ENCODE results near the gene ZFYVE28.

ZFYVE28 gene

DNA sequence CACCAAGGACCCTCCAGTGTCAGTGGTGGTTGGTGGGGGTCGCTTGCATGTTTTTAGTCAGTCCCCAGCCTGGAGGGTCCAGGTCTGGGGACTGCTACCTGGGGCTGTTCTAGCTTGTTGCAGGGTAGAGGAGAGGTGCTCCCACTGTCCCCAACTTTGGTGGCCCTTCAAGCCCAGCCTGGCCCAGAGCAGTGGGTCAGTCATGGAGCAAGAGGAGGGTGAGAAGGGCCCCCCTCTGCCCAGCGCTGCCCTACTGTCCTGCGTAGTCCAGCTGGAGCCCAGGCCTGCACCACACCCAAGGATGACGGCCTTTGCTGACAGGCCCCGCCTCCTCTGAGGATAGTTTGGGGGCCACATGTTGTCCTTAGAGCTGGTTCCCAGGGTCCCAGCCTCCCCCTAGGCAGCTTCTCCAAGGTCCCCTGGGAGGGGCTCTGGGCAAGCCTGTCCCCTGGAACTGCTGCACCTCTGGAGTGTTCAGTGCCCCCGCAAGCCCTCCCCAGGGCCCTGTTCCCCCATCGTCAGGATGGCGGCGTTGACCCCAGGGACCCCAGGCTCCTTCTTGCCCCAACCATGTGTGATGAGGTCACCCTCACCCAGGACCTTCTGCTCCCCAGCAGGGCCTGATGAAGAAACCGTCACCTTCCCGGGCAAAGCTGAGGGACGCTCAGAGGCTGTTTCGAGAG is 7.1 kb upstream of the ZFYVE28 start:
- H3K36me3 ChIP-seq (ENCODE audit: control insufficient read depth, insufficient read depth, low read length): no peaks in the 10 kb centered on the region
- H3K27ac ChIP-seq (ENCODE audit: low read depth, low read length): no peak overlapping the region
- H3K9ac ChIP-seq (ENCODE audit: low read depth, low read length): no peak overlapping the region
- H3K4me3 ChIP-seq (ENCODE audit: low read depth, low read length): no peak overlapping the region
- peaks cover 5% of the 10 kb centered on the region; the same call in 1 of the 2 replicates for H3K4me1 ChIP-seq (ENCODE audit: control insufficient read depth, insufficient read depth, low read length)
- H3K27me3 ChIP-seq (ENCODE audit: control insufficient read depth, insufficient read depth, low read length): peaks cover 11% of the 10 kb centered on the region
- H3K9me3 ChIP-seq (ENCODE audit: control insufficient read depth, insufficient read depth, low read length): no peaks in the 10 kb centered on the region

DNA sequence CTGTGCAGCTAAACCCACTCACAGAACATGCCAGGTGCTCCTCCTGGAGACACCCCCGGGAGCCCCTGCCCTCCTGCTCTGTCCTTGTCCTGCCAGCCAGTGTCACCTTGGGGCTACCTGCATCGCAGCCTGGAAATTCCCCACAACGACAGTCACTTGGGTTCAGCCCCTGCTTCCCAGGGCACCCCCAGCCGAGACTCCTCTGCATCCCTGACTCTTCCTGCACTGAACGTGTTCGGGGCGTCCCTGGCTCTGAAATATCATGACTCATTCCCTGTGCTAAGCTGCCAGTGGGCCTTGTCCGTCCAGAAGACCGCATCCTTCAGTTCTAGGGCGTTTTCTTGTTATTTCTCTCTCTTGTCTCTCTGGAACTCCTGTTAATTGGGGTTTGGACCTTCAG is 6.1 kb upstream of the ZFYVE28 start:
- no peak overlapping the region for H3K4me3 ChIP-seq (ENCODE audit: low read depth, low read length)
- H3K27me3 ChIP-seq (ENCODE audit: control insufficient read depth, insufficient read depth, low read length): peaks cover 21% of the 10 kb centered on the region
- peaks cover 5% of the 10 kb centered on the region; the same call in 1 of the 2 replicates for H3K4me1 ChIP-seq (ENCODE audit: control insufficient read depth, insufficient read depth, low read length)
- no peaks in the 10 kb centered on the region for H3K9me3 ChIP-seq (ENCODE audit: control insufficient read depth, insufficient read depth, low read length)
- no peak overlapping the region for H3K9ac ChIP-seq (ENCODE audit: low read depth, low read length)
- H3K27ac ChIP-seq (ENCODE audit: low read depth, low read length): no peak overlapping the region
- no peaks in the 10 kb centered on the region for H3K36me3 ChIP-seq (ENCODE audit: control insufficient read depth, insufficient read depth, low read length)

DNA sequence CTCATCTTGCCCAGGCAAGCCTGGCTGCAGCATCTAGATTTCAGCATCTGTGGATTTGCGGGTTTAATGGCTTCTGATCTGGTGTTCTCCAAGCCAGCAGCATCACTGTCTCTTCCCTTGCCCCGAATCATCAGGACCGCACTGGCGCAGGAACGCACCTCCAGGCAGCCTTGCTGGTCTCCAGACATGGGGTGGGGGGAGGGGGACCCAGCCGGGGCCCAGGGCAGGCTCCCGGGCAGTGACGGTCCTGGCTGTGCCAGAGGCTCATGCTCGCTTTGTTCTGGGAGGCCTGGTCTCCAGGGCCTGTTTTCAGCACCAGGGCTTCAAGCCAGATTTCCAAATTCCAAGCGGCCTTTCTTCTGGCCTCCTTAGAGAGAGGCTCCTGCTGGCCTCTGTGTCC is 5.2 kb upstream of the ZFYVE28 start:
- Histone ChIP-seq H3K27ac (ENCODE audit: low read depth, low read length) (no peak overlapping the region), H3K27me3 (ENCODE audit: control insufficient read depth, insufficient read depth, low read length) (peaks cover 26% of the 10 kb centered on the region), H3K4me3 (ENCODE audit: low read depth, low read length) (no peak overlapping the region), H3K9ac (ENCODE audit: low read depth, low read length) (no peak overlapping the region), H3K4me1 (ENCODE audit: control insufficient read depth, insufficient read depth, low read length) (peaks cover 13% of the 10 kb centered on the region; the same call in 1 of the 2 replicates), H3K9me3 (ENCODE audit: control insufficient read depth, insufficient read depth, low read length) (no peaks in the 10 kb centered on the region), H3K36me3 (ENCODE audit: control insufficient read depth, insufficient read depth, low read length) (no peaks in the 10 kb centered on the region)

DNA sequence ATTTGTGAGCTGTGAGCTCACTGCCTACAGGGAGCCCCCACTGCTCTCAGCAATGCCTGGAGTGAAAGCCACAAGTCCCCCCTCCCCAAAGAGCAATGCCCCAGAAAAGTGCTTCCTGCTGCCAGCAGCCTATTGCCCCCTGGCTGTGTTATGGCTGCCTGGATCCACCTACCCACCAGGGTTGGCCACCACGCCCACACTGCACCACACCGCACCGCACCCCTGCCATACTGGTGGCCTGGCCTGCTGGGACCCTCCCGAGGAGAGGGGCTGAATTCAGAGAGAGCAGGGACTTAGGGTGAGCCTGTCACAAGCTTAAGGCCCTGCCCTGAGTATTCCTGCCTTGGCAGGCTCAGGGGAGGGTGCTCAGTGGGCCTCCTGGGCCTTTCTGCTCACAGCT is 4.6 kb upstream of the ZFYVE28 start:
- Histone ChIP-seq H3K4me1 (ENCODE audit: control insufficient read depth, insufficient read depth, low read length) (peaks cover 13% of the 10 kb centered on the region; the same call in 1 of the 2 replicates), H3K27ac (ENCODE audit: low read depth, low read length) (no peak overlapping the region), H3K27me3 (ENCODE audit: control insufficient read depth, insufficient read depth, low read length) (peaks cover 30% of the 10 kb centered on the region), H3K4me3 (ENCODE audit: low read depth, low read length) (no peak overlapping the region), H3K9ac (ENCODE audit: low read depth, low read length) (no peak overlapping the region), H3K36me3 (ENCODE audit: control insufficient read depth, insufficient read depth, low read length) (no peaks in the 10 kb centered on the region), H3K9me3 (ENCODE audit: control insufficient read depth, insufficient read depth, low read length) (no peaks in the 10 kb centered on the region)

DNA sequence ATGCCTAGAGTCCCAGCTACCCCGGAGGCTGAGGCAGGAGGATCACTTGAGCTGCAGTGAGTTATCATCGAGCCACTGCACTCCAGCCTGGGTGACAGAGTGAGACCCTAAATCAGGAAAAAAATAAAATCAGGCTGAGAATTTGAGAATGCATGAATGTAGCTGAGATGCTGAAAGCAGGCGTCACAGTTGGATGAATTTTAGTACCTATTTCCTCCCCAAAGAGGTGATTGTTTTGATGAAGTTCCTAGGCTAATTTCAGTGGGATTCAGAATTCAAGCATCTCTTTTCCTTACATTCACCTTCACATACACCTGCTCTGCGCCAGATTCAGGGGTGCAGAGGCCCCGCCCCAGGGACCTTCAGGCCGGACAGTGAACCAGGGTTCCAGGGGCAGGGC is 3.5 kb upstream of the ZFYVE28 start:
- Histone ChIP-seq H3K4me1 (ENCODE audit: control insufficient read depth, insufficient read depth, low read length) (peaks cover 13% of the 10 kb centered on the region; the same call in 1 of the 2 replicates), H3K4me3 (ENCODE audit: low read depth, low read length) (no peak overlapping the region), H3K27ac (ENCODE audit: low read depth, low read length) (no peak overlapping the region), H3K27me3 (ENCODE audit: control insufficient read depth, insufficient read depth, low read length) (peaks cover 41% of the 10 kb centered on the region), H3K9me3 (ENCODE audit: control insufficient read depth, insufficient read depth, low read length) (no peaks in the 10 kb centered on the region), H3K36me3 (ENCODE audit: control insufficient read depth, insufficient read depth, low read length) (no peaks in the 10 kb centered on the region), H3K9ac (ENCODE audit: low read depth, low read length) (no peak overlapping the region)

DNA sequence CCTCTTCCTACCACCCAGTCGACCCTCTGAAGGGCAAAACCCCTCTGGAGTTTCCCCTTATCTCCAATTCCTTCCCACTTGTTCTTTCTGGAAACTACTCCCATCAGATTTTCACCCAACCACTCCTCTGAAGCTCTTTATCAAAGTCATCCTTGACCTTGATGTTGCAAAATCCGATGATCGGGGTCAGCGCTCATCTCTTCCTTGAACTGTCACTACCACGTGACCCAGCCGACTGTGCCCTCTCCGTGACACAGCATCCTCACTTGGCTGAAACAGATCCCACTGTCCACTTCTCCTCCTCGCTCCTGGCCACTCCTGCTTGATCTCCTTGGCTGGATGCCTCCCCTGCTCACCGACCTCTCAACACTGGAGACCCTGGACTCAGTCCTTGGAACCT is 1.4 kb upstream of the ZFYVE28 start:
- Histone ChIP-seq H3K36me3 (ENCODE audit: control insufficient read depth, insufficient read depth, low read length) (no peaks in the 10 kb centered on the region), H3K9ac (ENCODE audit: low read depth, low read length) (no peak overlapping the region), H3K9me3 (ENCODE audit: control insufficient read depth, insufficient read depth, low read length) (no peaks in the 10 kb centered on the region), H3K27ac (ENCODE audit: low read depth, low read length) (no peak overlapping the region), H3K4me1 (ENCODE audit: control insufficient read depth, insufficient read depth, low read length) (peaks cover 20% of the 10 kb centered on the region), H3K4me3 (ENCODE audit: low read depth, low read length) (no peak overlapping the region), H3K27me3 (ENCODE audit: control insufficient read depth, insufficient read depth, low read length) (peaks cover 62% of the 10 kb centered on the region)

DNA sequence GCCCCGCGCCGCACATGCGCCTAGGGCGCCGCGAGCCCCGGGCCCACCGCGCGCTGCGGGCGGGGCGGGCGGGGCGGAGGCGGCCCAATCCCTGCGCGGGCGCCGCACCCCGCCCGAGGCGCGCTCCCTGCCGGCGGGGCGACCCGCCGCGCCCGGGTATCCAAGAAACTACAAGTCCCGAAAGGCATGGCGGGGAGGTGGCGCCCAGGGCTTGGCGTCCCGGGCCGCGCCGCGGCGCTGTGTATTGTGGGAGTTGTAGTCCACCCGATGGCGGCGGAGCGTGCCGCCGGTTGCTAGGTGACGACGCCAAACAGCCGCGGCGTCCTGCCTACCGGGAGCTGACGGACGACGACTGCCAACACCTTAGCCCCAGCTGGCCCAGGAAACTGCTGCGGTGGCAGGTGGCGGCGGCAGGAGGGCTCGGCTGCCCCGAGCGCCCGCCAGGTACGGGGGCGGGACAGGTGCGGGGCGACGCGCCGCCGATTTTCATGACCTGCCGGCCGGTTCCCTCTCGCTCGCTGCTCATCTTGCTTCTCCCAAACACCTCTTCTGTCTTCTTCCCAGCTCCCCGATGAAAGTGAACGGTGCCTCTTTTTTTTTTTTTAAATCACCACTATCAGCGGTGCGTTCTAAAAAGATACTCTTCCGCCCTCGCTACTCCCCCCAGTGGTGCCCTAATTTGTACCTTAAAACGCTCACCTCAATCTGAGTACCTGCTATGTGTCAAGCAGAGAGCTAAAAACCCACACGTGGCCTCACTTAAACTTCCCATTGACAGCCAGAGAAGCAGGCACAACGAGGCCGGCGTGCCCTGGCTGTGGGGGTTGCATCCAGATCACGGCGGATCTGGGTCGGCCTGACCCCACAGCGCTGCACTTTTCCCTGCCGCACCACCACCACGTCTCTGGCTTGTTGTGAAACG is 466 bp upstream of the ZFYVE28 start, which contains the start of gene CFAP99:
TSS of gene CFAP99 (plus strand) at position 306 of the 922 bp plus-strand sequence.
- Histone ChIP-seq H3K9me3 (ENCODE audit: control insufficient read depth, insufficient read depth, low read length) (no peaks in the 10 kb centered on the region), H3K27me3 (ENCODE audit: control insufficient read depth, insufficient read depth, low read length) (peaks cover 71% of the 10 kb centered on the region), H3K9ac (ENCODE audit: low read depth, low read length) (no peak within 1 kb of the TSS), H3K4me3 (ENCODE audit: low read depth, low read length) (peak within 1 kb of the TSS; percentile 66), H3K36me3 (ENCODE audit: control insufficient read depth, insufficient read depth, low read length) (no peaks in the 10 kb centered on the region), H3K27ac (ENCODE audit: low read depth, low read length) (no peak within 1 kb of the TSS), H3K4me1 (ENCODE audit: control insufficient read depth, insufficient read depth, low read length) (peaks cover 25% of the 10 kb centered on the region)

DNA sequence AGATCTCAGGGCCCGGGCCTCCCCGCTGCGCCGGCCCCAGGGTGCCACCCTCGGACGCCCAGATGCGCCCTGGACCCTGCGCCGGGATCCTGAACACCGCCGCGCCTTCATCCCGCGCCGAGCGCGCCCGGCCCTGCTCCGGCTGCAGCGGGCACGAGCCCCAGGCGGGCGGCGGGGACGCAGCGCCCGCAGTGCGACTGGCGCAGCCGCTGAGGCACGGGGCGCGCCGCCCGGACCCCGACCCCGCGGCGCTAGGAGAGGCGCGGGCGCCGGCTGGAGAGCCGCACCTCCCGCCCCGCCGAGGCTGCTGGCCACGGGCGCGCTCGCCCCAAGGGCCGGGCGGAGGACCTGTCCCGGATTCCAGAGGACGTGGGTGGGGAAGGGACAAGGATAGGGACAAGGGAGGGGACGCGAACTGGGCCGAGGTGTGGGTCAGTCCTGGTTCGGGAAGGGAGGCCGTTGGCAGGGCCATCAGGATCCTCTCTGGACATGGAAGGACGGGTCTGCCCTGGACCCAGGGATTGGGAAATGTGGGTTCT is 1.1 kb downstream of the ZFYVE28 start:
- Histone ChIP-seq H3K27me3 (ENCODE audit: control insufficient read depth, insufficient read depth, low read length) (peaks cover 77% of the 10 kb centered on the region), H3K36me3 (ENCODE audit: control insufficient read depth, insufficient read depth, low read length) (no peaks in the 10 kb centered on the region), H3K9me3 (ENCODE audit: control insufficient read depth, insufficient read depth, low read length) (no peaks in the 10 kb centered on the region), H3K4me3 (ENCODE audit: low read depth, low read length) (peak overlapping the region; percentile 64), H3K4me1 (ENCODE audit: control insufficient read depth, insufficient read depth, low read length) (peaks cover 33% of the 10 kb centered on the region), H3K27ac (ENCODE audit: low read depth, low read length) (no peak overlapping the region), H3K9ac (ENCODE audit: low read depth, low read length) (no peak overlapping the region)

DNA sequence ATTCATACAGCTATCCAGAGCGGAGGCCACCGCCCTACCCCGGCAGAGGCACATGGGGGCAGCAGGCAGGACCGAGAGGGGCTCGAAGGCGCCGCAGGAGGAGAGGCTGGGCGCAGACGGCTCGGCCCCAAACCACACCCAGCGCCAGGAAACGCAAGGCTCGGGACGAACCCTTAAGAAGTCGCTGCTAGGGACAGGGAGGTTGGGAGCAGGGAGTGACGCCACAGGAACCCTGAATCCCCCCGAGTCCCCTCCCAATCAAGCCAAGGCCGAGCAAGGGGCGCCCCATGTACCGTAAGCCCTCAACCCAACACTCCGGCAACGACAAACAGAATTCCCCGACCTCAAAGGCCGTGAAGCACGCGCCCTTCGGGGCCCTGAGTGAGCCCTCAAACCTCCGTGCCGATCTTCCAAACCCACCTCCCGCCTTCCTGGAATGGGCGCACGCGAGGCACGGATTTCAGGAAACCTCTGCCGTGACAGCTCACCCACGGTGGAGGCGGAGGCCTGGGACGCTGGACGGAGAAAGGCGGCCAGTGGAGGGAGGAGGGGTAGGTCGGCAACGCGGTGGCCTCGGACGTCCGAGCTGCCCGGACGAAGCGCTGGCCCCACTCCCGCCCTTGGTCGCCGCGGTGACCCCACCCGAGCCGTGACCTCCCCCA is 1.8 kb downstream of the ZFYVE28 start:
- peaks cover 35% of the 10 kb centered on the region for H3K4me1 ChIP-seq (ENCODE audit: control insufficient read depth, insufficient read depth, low read length)
- H3K9me3 ChIP-seq (ENCODE audit: control insufficient read depth, insufficient read depth, low read length): no peaks in the 10 kb centered on the region
- no peaks in the 10 kb centered on the region for H3K36me3 ChIP-seq (ENCODE audit: control insufficient read depth, insufficient read depth, low read length)
- H3K4me3 ChIP-seq (ENCODE audit: low read depth, low read length): peak overlapping the region; percentile 64
- H3K27me3 ChIP-seq (ENCODE audit: control insufficient read depth, insufficient read depth, low read length): peaks cover 77% of the 10 kb centered on the region
- H3K9ac ChIP-seq (ENCODE audit: low read depth, low read length): no peak overlapping the region
- H3K27ac ChIP-seq (ENCODE audit: low read depth, low read length): no peak overlapping the region

DNA sequence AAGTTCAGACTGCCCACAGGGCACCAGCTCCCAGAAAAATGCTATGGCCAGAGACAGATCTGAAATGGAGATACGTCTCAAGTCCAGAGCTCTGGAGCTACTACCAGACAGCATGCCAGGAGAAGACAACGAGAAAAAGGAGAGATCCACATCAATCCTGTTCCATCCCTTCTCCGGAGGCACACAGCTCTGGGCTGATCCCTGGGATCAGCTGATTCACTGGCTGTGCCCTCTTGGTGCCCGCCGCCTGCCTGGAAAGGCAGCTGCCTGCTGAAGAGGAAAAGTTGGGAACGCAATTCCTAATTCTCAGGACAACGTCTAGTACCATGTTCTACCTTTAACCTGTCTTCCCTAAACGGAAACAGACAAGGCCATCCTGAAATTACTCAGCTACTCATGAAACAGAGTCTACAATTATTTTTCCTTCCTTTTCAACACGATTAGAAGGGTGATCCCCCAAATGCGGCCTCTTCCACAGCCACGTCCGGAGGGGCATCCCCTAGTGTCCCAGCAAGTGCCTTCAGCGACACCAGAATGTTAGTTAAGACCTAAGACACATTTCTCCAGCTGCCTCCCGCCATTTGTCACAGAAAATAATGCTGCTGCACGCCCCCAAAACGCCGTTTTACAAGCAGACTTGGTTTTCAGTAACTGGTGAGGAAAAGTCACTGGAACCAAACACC is 2.4 kb downstream of the ZFYVE28 start:
- H3K4me3 ChIP-seq (ENCODE audit: low read depth, low read length): peak overlapping the region; percentile 64
- H3K9me3 ChIP-seq (ENCODE audit: control insufficient read depth, insufficient read depth, low read length): no peaks in the 10 kb centered on the region
- peaks cover 74% of the 10 kb centered on the region for H3K27me3 ChIP-seq (ENCODE audit: control insufficient read depth, insufficient read depth, low read length)
- H3K9ac ChIP-seq (ENCODE audit: low read depth, low read length): no peak overlapping the region
- peaks cover 35% of the 10 kb centered on the region for H3K4me1 ChIP-seq (ENCODE audit: control insufficient read depth, insufficient read depth, low read length)
- no peak overlapping the region for H3K27ac ChIP-seq (ENCODE audit: low read depth, low read length)
- H3K36me3 ChIP-seq (ENCODE audit: control insufficient read depth, insufficient read depth, low read length): no peaks in the 10 kb centered on the region
